IPS DF 19.7 (cell line): ENCODE data around the gene PLEKHA3.
A peak's percentile ranks its signal among the peaks of the same experiment; 100 is the strongest.
"Not testable (repeated sequence)": the region's sequence is repeated elsewhere in the genome, so short reads cannot be mapped to it uniquely, and the experiment has no call there.

Experiments used
- DNase-seq: peaks from one replicate; pipeline ENCODE4 v3.0.0-alpha.2; 2013; ENCODE audit warnings: low read depth, low spot score

The PLEKHA3 gene

DNA sequence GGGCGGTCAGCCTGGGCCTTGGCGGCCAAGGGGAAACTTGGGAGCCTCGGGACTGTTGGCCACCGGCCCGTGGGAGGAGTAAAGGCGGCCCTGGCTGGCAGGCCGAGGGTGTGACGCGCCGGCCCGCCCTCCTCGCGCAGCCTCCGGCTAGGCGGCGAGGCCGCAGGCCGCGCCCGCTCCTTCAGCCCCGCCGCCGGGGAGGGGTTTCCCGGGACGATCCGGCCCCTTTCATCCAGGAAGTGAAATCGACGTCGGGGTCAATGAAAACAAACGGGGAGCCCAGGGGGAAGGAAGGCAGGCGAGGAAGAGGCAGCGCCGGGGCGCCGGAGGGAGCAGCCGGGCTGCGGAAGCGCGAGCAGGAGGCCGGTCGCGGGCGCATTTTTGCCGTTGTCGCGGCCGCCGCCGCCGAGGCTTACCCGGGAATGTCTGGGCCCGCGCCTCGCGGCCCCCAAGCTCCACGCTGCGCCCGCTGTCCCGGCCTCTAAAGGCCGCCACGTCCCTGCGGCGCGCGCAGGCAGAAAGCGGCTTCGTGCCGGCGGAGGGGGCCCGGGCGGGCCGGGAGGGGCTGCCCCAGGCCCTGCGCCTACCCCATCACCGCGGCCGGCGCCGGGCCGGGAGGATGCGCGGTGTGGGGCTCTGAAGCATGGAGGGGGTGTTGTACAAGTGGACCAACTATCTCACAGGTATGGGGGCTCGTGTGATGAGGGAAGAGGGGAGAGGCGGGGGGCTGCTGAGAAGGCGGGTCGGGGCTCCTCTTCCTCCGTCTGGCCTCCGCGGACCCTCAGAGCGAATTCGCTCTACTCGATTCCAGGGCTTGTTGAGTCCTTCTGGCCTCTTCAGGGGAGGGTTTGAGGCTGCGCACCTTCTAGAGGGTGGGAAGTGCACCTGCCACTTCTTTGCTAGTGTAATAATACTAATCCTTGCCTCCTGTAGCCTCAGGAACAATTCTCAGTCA is at the start of gene PLEKHA3:
PLEKHA3 (plus strand) TSS at position 231 of the 955 bp plus-strand sequence; CDS start at position 644, 413 bp downstream.
- DNase-seq: peak; percentile 40

DNA sequence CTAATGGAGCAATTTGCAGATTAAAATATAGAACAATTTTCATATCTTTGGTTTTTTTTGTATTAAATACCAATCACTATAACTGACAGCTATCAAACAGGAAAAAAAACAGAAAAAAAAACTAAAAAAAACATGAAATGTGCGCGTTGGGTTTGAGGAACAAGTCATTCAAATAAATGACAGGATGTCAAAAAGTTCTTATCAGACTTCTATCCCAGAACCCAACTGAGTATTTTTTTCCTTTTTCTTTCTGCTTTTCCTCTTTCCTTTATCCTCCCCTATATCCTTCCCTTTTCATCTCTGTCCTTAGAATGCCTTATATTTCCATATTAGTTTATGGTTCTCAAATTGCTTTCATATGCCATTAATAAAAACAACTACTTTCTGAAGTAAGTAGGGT is 43.6 kb upstream of the PLEKHA3 start:
- no peak for DNase-seq

DNA sequence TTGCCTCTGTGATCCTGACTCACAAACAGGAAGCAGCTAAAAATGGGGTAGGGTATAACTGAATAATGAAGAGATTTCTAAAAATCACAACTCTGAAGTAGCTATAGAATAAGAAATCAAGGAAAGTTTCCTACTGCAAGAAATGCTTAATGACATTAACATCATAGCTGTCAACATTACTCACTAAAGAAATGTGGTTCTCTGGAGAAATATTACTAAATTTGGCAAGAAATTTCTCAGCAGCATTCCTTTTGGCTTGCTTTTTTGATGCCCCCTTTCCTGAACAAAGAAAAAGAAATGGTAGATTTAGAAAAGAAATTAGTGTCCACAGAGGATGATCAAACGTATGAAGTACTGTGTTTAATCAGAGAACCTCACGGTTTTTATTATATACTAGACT is 38.8 kb upstream of the PLEKHA3 start:
- DNase-seq: no peak

DNA sequence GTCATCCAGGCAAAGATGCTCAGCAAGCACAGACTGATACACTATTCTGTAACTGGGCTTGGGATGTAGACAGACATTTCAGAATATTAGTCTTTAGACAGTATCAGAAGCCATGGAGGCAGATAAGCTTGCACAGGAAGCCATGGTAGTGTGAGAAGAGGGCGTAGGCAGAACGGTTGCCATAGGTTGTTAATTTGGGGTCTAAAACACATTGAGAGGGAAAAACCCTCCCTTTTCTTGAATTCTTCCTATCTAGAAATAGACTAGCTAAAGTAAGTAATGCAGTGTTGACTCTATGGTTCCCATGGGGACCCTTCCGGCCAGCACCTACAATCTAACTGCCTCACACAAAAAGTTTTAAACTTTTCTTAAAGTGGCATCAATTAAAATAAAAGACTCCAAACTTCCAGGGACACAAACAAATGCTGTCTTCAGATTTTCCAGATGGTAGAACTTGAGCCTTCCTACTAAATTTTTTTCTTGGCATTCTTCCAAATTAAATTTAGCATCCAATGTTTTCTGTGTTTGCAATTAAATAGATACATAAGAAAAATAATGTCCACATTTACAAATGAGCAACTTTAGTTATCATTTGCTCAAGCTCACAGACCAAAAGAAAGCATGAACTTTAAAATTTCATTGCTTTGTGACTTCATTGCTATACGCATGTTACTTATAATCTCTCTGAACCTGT is 31.1 kb upstream of the PLEKHA3 start:
- no peak for DNase-seq

DNA sequence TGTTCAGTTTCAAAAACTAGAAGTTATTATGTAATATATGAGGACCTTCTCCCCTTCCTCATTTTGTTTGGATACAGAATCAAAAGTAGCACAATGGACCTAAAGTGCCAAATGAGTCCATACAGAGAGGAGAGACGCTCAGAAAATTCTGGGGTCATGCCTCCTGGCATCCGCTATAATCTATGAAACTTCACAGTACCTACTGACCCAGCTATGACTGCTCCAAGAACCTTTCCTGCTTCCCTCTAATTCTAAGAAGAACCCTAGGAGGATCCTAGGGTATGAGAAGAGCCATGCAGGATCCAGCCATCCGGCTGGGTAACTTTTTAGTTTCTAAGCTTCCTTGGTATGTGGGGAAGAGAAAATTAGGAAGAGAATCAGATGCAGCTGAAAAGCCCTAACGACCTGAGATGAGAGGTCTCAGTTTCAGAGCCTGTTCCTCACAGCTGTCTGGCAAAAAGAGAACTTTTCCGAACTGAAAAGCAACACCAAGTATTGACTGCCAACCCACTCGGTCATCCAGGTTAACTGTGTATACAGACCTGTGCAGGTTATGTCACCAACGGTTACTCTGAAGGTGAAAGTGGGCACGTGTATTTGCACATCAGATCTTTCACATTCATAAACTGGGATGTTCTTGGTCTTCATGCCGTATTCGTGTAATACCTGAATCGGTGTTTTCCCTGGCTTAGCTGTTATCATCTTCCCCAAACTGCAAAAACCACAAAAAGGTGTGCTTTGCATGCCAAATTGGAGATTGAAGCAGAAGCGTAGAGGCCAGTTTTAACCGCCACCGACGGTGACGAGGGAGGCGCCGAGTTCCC is 30.3 kb upstream of the PLEKHA3 start:
- no peak for DNase-seq

DNA sequence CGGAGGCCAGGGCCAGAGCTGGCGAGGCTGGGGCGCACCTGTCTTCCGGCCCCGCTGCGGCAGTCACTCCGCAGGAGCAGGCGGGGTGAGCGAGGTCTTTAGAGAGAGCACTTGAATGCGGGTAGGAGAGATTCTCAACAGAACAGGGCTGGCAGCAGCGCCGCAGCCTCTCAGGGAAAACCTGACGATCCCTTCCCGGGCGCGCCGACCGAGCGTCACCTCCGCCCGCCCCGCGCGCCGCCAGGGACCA is 29.8 kb upstream of the PLEKHA3 start:
- peak; percentile 9 for DNase-seq

DNA sequence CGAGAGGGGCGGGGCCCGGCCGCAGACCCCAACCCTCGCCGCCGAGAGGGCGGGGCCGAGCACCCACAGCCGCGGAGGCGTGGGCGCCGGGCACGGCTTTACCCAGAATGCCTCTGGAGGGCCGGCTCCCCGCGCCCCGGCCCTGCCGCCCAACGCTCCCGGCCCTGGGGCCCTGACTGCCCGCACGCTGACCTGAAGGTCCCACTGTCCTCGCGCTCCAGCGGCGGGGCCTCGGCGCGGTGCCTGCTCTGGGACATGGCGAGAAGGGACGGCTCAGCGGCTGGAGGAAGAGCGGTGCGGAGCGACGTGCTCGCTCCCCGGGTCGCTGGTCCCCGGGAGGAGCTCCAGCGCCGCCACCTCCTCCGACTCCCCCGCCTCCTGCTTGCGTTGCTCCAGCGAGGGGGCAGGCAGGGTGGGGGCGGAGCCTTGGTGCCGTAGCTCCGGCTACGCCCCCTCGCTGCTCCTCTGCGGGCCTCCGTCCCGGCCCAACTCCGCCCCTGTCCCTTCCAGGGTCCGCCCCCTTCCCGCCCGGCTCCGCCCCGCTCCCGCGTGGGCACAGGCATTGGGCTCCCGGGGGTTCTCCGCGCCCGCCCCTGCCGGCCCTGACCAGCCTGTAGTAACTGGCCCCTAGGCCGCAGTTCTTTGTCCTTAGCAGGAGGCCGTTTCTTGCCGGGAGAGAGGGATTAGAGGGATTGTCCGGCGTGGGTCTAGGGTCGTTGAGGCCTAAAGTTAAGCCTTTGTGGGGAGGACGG is 29.3 kb upstream of the PLEKHA3 start, which contains the start of the genes PJVK and PRKRA:
PJVK (plus strand) TSS at position 605 of the 752 bp plus-strand sequence. CDS start 2,032 bp downstream, outside the sequence.
PRKRA (minus strand) TSS at position 402 of the 752 bp plus-strand sequence; CDS start at position 257, 145 bp downstream.
- peak; percentile 59 for DNase-seq

DNA sequence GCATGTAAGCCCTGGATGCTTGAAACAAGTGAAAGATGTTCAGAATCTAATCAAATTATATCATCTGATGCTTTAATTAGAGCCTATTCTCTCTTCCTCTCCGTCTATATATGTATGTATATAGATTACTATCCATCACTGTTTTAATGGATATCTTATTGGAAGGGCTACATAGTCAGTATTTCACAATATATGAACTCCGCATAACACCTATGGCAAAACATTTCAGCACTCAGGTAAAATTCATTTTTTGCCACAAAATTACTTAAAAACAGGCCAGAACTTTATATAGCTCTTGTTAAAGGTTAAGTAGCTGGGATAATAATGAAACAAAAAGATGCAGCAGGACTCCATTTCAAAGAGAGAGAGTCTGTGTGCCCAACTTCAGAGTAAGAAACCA is 27.9 kb upstream of the PLEKHA3 start:
- DNase-seq: no peak

DNA sequence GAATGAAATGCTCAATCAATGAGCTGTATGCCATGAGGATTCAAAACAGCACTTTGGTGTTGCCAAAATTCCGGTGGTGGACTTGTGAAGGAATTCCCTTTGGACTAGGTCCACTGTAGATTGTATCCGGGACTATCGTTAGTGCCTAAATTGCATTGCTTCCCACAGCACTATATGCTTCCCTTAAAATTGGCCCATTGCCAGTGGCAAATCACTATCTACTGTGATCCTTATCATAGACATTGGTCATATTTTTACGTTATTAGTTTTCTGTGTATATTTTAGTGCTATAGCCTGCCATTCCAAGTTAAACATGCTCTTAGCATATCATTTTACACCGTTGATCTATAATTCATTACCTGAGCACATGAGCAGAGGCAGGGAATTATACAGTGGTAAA is 27.4 kb upstream of the PLEKHA3 start:
- no peak for DNase-seq

DNA sequence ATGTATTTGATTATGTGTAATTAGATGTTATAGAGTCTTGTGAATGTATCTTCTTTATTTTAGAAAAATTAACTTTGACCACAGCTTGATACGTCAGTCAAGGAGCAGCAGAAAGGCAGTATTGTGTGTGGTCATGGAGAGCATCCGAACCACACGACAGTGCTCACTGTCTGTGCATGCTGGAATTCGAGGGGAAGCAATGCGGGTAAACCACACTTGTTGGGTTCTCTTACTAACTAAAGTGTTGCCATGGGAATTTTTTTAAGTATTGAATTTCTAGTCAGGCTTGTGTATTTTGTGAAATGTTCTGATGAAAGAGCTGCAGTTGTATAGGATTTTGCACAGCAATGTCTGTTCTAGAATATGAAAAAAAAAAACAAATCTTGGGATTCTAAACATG is 24.3 kb upstream of the PLEKHA3 start:
- no peak for DNase-seq

DNA sequence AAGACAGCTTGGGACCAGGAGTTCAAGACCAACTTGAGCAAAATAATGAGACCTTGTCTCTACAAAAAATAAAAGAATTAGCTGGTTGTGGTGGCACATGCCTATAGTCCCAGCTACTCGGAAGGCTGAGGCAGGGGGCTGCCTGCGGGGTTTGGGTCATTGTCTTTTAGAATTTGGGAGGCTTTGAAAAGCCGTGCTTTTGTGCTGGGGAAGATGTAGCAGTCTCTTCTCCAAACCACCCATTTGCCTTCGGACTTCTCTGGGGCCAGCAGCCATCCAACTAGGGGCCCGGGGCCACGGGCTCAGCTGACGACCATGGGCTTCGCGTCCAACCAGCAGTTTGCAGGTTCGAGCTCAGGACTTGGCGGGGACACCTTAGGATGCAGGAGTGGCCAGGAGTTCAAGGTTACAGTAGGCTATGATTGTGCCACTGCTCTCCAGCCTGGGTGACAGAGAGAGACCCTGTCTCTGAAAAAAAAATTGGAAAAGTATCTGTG is 22.8 kb upstream of the PLEKHA3 start:
- DNase-seq: no peak

DNA sequence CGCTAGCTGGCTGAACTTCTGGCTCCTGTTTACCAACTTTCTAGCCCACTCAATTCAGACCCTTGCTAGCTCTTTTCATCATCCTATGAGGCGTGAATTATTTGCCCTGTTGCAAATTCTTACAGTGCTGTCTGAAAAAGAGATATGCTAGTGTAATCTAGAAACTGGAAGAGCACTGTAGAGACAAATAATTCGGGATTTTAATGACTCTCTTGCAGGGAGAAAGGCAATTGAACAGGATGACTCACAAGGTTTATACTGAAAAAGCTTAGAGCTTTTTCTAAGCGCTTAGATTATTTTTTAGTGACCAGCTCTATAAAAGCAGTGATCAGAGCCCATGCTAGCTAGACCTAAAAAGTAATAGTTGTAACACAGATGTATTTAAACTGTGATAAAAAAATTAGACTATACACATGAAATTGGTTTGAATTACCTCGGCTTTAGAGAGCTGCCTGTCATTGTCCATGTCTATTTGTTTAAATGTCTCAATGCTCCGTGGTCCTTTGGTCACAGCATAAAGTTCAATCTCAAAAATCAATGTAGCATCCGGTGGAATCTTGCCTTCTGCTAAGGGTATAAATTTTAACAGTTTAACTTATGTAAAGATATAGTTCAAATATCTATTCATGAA is 10.9 kb upstream of the PLEKHA3 start:
- no peak for DNase-seq

DNA sequence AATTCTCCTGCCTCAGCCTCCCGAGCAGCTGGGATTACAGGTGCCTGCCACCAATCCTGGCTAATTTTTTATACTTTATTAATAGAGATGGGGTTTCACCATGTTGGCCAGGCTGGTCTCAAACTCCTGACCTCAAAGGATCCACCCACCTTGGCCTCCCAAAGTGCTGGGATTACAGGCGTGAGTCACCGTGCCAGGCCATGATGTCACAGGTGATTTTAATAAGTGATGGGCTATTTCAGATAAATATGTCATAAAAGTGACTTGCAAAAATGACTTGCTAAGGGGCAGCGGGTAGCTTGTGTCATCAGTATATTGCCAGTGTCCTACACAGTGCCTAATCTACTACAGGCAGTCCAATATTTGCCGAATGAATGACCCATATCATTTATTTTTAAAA is 8.9 kb upstream of the PLEKHA3 start:
- not testable (repeated sequence) for DNase-seq

DNA sequence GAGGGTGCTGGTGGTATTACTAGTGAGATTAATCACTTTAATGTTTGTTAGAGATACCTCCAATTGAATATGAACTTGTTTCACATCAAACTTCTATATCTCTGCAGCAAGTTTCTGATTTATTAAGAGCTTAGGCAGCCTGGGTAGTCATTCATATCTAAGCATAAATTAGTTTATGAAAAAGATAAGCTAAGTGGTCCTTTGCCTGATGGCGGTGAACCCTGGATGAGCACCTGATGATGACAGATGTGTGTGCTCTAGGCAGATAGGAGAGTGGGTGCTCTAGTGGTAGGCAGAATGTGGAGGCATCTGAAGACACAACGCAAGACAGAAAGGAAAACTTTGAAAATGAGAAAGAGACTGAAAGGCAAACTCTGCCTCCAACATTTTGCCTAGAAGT is 6.9 kb upstream of the PLEKHA3 start:
- no peak for DNase-seq

DNA sequence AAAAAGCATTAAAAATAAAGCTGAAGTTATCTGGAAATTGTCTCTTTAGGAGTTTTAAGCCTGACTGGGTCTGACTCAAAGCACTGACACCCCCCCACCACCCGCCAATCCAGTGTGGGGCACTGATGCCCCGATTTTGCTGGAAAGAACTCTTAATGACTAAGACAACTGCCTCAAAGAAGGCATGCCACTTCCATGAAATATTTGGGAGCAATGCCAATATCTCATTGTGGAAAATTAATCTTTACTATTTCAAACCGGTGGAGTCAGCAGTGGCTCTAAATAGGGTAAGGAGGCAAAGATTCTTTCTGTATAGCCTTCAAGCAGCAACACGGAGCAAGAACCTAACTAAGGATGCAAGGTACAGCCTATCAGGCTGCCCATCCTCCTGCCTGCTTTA is 6.3 kb upstream of the PLEKHA3 start:
- no peak for DNase-seq

DNA sequence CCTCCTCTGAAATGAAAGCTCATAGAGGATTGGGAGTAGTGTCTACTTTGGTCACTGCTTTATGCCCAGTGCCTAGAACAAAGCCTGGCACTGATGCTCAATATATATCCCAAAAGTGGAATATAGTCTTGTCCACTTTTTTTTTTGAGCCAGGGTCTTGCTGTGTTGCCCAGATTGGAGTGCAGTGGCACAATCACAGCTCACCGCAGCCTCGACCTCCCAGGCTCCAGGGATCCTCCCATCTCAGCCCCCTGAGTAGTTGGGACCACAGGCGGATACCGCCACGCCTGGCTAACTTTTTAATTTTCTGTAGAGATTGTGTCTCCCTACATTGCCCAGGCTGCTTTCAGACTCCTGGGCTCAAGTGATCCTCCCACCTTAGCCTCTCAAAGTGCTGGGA is 5.7 kb upstream of the PLEKHA3 start:
- no peak for DNase-seq

DNA sequence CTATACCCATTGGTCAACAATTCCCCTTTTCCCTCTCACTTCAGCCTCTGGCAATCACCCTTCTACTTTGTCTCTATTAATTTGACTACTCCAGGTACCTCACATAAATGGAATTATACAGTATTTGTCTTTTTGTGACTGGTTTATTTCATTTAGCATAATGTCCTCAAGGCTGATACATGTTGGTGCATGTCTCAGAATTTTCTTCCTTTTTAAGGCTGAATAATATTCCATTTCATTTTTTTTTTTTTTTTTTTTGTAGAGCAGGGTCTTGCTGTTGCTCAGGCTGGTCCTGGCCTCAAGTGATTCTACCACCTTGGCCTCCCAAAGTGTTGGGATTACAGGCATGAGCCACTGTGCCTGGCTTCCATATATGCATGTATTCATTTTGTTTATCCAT is 3.8 kb upstream of the PLEKHA3 start:
- DNase-seq: no peak

DNA sequence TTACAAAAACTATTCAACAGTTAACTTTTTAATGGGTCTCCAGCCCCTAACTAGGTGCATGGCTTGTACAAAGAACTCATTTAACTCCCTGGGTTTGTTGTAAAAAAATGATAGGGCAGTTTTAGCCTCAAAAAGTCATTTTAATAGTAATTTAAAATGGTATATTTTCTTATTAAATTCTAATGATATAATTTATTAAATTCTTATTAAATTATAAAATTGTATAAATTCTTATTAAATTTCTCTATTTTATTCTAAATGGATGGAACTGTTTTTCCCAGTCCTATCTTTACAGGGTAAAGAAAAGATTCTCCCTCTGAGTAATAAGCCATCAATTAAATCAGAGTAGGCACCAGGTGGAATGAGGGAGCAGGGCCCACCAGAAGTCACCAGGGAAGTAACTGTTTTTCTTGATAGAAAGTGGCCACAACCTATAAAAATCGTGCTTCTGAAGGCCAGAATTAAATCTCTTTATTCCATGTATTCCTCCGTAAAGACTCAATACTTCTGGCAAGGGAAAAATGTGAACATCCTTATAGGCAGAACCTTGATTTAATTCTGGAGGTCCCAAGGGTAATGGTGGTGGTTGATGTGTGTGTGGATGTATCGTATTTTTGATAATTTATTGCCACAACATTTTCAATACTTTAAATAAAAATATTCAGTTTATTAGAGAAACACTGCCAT is 2.7 kb upstream of the PLEKHA3 start:
- no peak for DNase-seq

DNA sequence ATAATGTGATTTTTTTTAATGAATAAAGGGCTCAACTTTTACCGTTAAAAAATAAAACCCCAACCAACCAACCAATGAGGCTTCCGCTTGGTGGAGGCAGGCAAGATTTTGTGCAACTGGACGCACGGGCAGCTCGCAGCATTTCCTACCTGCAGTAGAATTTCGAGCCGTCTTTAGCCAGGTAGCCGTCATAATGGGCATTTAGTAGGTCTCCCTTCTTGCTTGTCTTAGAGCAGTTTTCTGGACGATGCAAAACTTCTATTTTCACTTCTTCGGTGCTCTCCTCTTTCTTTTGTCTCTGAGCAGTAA is 2.2 kb upstream of the PLEKHA3 start:
- DNase-seq: no peak
